Measurements from ENCODE around the gene TPCN1. TPM values are rescaled to one million over a fixed set of nuclear protein-coding genes. Genes with fewer than 3 reads are reported as not detected.

The TPCN1 gene
- total RNA-seq, 1 experiment from 2014 or later = 13.5 TPM

GRCh38 chr12:113289361-113289760 lies 68.1 kb downstream of the TPCN1 start:
- H3K79me2 ChIP-seq (ENCODE audit: insufficient read depth, low read length) = no peaks in the 10 kb centered on the region
- H3K4me3 Mint-ChIP-seq = no peak overlapping the region
- H3K9me3 ChIP-seq (ENCODE audit: control insufficient read depth, low read depth, low read length) = no peaks in the 10 kb centered on the region
- no peak overlapping the region for H2AFZ ChIP-seq (ENCODE audit: low read length)
- H2BK120ac ChIP-seq (ENCODE audit: low read depth, low read length, poor library complexity, severe bottlenecking) = no peak overlapping the region
- H3K56ac ChIP-seq (ENCODE audit: insufficient read length, low read depth, low read length) = no peak overlapping the region
- H3K4me2 ChIP-seq (ENCODE audit: insufficient read depth, insufficient read length, low read length) = no peak overlapping the region
- no peak for TF ChIP-seq CTCF (conservative IDR thresholded peaks at IDR 0.05)
- H3K9me3 Mint-ChIP-seq = no peaks in the 10 kb centered on the region
- H3K14ac ChIP-seq (ENCODE audit: insufficient read depth, low read length) = no peak overlapping the region
- H3K23ac ChIP-seq (ENCODE audit: insufficient read length, low read depth, low read length) = no peak overlapping the region
- H3K36me3 Mint-ChIP-seq (ENCODE audit: insufficient read depth in 1 of 3, low read depth in 3 of 3) = peaks cover 9 to 32% (median 9%) of the 10 kb centered on the region in 3 experiments; a peak in 5 of 7 replicates
- no peak overlapping the region for H2BK20ac ChIP-seq (ENCODE audit: low read depth, low read length, poor library complexity, severe bottlenecking)
- H4K8ac ChIP-seq (replicated peaks; ENCODE audit: insufficient read length, low read depth, low read length) = no peak overlapping the region
- WGBS (ENCODE audit: extremely low coverage, insufficient read length, low lambda C conversion rate) = no CpG with 5 or more reads among the region's 2 CpGs
- no peak overlapping the region for H3T11ph ChIP-seq (ENCODE audit: low read length)
- no peak overlapping the region for H4K91ac ChIP-seq (ENCODE audit: insufficient read length, low read depth, low read length)
- peaks cover 0 to 7% of the 10 kb centered on the region in 2 experiments; a peak in 1 of 4 replicates for H3K4me1 Mint-ChIP-seq
- no peaks in the 10 kb centered on the region for H3K27me3 ChIP-seq (ENCODE audit: insufficient read depth, low read length)
- no peaks in the 10 kb centered on the region for H3K4me1 ChIP-seq (ENCODE audit: insufficient read depth, low read length)
- H2BK5ac ChIP-seq (ENCODE audit: insufficient read length, low read length) = no peak overlapping the region
- H3K27me3 Mint-ChIP-seq (ENCODE audit: low read depth) = no peaks in the 10 kb centered on the region
- H4K5ac ChIP-seq (ENCODE audit: insufficient read length, low read depth, low read length) = no peak overlapping the region
- no peak overlapping the region for H3K27ac Mint-ChIP-seq
- H3K79me1 ChIP-seq (ENCODE audit: insufficient read depth, low read depth, low read length, poor library complexity, severe bottlenecking) = no peaks in the 10 kb centered on the region
- H4K20me1 ChIP-seq (ENCODE audit: control insufficient read depth, insufficient read depth, insufficient read length) = peaks cover 2% of the 10 kb centered on the region
- DNase-seq = no peak
- no peak overlapping the region for H2BK12ac ChIP-seq (ENCODE audit: insufficient read length, low read depth, low read length)
- no peak overlapping the region for H3K18ac ChIP-seq (ENCODE audit: insufficient read length, low read depth, low read length)
- H2BK15ac ChIP-seq (ENCODE audit: low read depth, low read length) = no peak overlapping the region
- H2AK5ac ChIP-seq (ENCODE audit: insufficient read length, low read length) = no peak overlapping the region
- no peak overlapping the region for H3K27ac ChIP-seq (ENCODE audit: insufficient read length, low read depth, low read length)
- H3K23me2 ChIP-seq (ENCODE audit: insufficient read length, low read depth, low read length, poor library complexity, severe bottlenecking) = no peaks in the 10 kb centered on the region
- H3K9ac ChIP-seq (ENCODE audit: extremely low read depth, insufficient read length, low read length) = no peak overlapping the region
- H3K4ac ChIP-seq (ENCODE audit: low read depth, low read length) = no peak overlapping the region

Data from H9 (cell line).